Glutamatergic neuron (in vitro differentiated cells): ENCODE data around the gene SECISBP2. TPM values are rescaled to one million over a fixed set of nuclear protein-coding genes. Genes with fewer than 3 reads are reported as not detected.
"Not testable (repeated sequence)": the region's sequence is repeated elsewhere in the genome, so short reads cannot be mapped to it uniquely, and the experiment has no call there.

Source experiments
- DNase-seq: peaks from one replicate; pipeline ENCODE4 v3.0.0; 2022
- H3K27ac Mint-ChIP-seq: one replicate; pipeline ENCODE4 v1.8.0; 2020; ENCODE audit warnings: mild to moderate bottlenecking, mixed read lengths, inconsistent platforms; ENCODE audit not compliant: unreplicated experiment
- H3K27me3 Mint-ChIP-seq: one replicate; pipeline ENCODE4 v1.8.0; 2020; ENCODE audit warnings: mild to moderate bottlenecking, moderate library complexity, mixed read lengths, inconsistent platforms; ENCODE audit not compliant: unreplicated experiment
- H3K36me3 Mint-ChIP-seq: one replicate; pipeline ENCODE4 v1.8.0; 2020; ENCODE audit warnings: mild to moderate bottlenecking, mixed read lengths, inconsistent platforms; ENCODE audit not compliant: unreplicated experiment
- H3K4me1 Mint-ChIP-seq: one replicate; pipeline ENCODE4 v1.8.0; 2020; ENCODE audit warnings: mild to moderate bottlenecking, low read depth, mixed read lengths, inconsistent platforms; ENCODE audit not compliant: unreplicated experiment
- H3K4me3 Mint-ChIP-seq: one replicate; pipeline ENCODE4 v1.8.0; 2020; ENCODE audit warnings: mild to moderate bottlenecking, mixed read lengths, inconsistent platforms; ENCODE audit not compliant: unreplicated experiment
- H3K9me3 Mint-ChIP-seq: one replicate; pipeline ENCODE4 v1.8.0; 2020; ENCODE audit warnings: mild to moderate bottlenecking, moderate library complexity, mixed read lengths, inconsistent platforms; ENCODE audit not compliant: unreplicated experiment
- total RNA-seq: library from RNA; stranded (reverse); fragmentation: NEBNext Ultra II Directional; extraction: Animal tissue kit (Norgen Biotek cat#: 25700); gene quantifications from one replicate; pipeline ENCODE4 v1.2.1, GENCODE V29; 2021; ENCODE audit not compliant: unreplicated experiment
- TF ChIP-seq, protein P1 (sequence below): fragments of 200-600 bp; sonication (generic); IDR thresholded peaks from one replicate; pipeline ENCODE4 v1.5.0; 2021; ENCODE audit not compliant: partially characterized antibody, unreplicated experiment

The SECISBP2 gene
- total RNA-seq, 1 donor from 2014 or later: 86.4 TPM

DNA sequence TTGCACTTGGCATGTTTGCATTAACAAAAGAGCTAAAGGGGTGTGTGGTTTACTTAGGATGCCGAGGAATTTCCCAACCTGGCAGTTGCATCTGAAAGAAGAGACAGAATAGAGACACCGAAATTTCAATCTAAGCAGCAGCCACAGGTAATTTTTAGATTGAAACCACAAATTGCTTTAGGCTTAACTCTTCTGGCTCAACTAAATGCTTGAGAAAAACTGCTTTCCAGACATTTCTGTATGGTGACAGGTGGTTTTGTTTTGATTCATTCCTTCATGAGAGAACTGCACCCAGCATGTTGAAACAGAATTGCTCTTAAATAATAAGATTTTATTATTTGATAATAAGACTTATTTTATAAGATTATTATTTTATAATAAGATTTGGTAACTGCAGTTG is 21.5 kb downstream of the SECISBP2 start:
- Mint-ChIP-seq H3K27ac (no peak overlapping the region), H3K9me3 (peaks cover 1% of the 10 kb centered on the region), H3K27me3 (no peaks in the 10 kb centered on the region), H3K4me1 (no peaks in the 10 kb centered on the region), H3K4me3 (no peak overlapping the region), H3K36me3 (peaks cover 20% of the 10 kb centered on the region)
- TF ChIP-seq, protein P1, sequence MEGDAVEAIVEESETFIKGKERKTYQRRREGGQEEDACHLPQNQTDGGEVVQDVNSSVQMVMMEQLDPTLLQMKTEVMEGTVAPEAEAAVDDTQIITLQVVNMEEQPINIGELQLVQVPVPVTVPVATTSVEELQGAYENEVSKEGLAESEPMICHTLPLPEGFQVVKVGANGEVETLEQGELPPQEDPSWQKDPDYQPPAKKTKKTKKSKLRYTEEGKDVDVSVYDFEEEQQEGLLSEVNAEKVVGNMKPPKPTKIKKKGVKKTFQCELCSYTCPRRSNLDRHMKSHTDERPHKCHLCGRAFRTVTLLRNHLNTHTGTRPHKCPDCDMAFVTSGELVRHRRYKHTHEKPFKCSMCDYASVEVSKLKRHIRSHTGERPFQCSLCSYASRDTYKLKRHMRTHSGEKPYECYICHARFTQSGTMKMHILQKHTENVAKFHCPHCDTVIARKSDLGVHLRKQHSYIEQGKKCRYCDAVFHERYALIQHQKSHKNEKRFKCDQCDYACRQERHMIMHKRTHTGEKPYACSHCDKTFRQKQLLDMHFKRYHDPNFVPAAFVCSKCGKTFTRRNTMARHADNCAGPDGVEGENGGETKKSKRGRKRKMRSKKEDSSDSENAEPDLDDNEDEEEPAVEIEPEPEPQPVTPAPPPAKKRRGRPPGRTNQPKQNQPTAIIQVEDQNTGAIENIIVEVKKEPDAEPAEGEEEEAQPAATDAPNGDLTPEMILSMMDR: no peak
- no peak for DNase-seq

DNA sequence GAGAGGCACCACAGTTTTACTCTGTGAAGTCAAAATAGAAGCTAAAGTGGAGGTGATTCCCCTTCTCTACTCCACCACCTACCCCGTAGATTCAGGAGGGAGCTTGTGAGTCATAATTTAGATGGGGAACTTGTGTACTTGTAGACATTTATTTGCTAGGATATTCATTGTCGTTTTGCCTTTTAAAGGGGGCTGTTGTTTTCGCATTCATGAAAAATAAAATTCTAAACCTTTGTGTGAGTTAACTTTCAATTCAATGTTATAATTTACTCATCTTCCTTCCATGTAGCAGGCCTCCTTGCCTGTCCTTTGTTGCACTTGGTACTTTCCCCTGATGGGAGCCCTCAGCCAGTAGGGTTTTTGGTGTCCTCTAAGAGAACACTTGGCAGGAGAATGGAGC is 22.0 kb downstream of the SECISBP2 start:
- TF ChIP-seq, protein P1: no peak
- no peak overlapping the region for H3K27ac Mint-ChIP-seq
- DNase-seq: no peak
- no peak overlapping the region for H3K4me3 Mint-ChIP-seq
- no peaks in the 10 kb centered on the region for H3K27me3 Mint-ChIP-seq
- H3K9me3 Mint-ChIP-seq: peaks cover 1% of the 10 kb centered on the region
- peaks cover 20% of the 10 kb centered on the region for H3K36me3 Mint-ChIP-seq
- H3K4me1 Mint-ChIP-seq: no peaks in the 10 kb centered on the region

DNA sequence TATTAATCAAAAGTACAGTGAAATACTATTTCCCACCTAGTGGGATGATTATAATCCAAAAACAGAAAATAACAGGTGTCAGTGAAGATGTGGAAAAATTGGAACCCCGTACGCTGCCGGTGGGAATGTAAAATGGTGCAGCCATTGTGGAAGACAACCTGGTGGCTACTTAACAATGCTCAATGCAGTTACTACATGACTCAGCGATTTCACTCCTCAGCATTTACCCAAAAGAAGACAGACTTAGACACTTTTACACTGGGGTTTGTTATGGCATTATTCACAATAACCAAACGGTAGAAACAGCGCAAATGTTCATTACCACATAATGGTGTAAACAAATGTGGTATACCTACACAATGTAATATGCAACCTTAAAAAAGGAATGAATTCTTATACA is 23.9 kb downstream of the SECISBP2 start:
- Mint-ChIP-seq H3K9me3 (peaks cover 1% of the 10 kb centered on the region), H3K27ac (no peak overlapping the region), H3K4me3 (no peak overlapping the region), H3K27me3 (no peaks in the 10 kb centered on the region), H3K36me3 (peaks cover 20% of the 10 kb centered on the region), H3K4me1 (no peaks in the 10 kb centered on the region)
- TF ChIP-seq, protein P1: no peak
- DNase-seq: no peak

DNA sequence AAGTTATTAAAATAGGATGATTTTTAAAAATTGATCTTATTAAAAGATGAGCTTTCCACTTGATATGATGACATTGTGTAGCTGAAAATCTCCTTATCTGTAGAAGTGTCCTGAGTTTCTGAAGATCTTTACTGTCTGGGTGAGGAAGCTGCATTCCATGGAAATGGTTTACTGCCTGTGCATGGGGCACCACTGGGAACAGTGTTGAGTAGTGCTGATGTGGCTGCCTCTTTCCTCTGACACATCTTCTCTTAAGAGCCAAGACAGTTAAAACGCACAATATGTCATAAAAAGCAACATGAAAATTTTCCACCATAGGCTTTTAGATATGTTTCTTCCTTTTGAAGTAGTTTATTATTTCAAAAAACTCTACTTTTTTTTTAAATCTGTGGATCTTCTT is 24.6 kb downstream of the SECISBP2 start:
- no peak overlapping the region for H3K4me3 Mint-ChIP-seq
- peaks cover 20% of the 10 kb centered on the region for H3K36me3 Mint-ChIP-seq
- no peak for DNase-seq
- no peaks in the 10 kb centered on the region for H3K27me3 Mint-ChIP-seq
- H3K9me3 Mint-ChIP-seq: peaks cover 1% of the 10 kb centered on the region
- TF ChIP-seq, protein P1: no peak
- no peak overlapping the region for H3K27ac Mint-ChIP-seq
- H3K4me1 Mint-ChIP-seq: no peaks in the 10 kb centered on the region

DNA sequence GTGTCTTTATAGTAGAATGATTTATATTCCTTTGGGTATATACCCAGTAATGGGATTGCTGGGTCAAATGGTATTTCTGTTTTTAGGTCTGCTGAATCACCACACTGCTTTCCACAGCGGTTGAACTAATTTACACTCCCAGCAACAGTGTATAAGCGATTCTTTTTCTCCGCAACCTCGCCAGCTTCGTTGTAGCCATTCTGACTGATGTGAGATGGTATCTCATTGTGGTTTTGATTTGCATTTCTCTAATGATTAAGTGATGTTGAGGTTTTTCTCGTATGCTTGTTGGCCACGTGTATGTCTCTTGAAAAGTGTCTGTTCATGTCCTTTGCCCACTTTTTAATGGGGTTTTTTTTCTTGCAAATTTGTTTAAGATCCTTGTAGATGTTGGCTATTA is 25.5 kb downstream of the SECISBP2 start:
- not testable (repeated sequence) for H3K4me3 Mint-ChIP-seq, H3K27me3 Mint-ChIP-seq, H3K27ac Mint-ChIP-seq, H3K4me1 Mint-ChIP-seq, H3K9me3 Mint-ChIP-seq, DNase-seq
- peaks cover 20% of the 10 kb centered on the region for H3K36me3 Mint-ChIP-seq

DNA sequence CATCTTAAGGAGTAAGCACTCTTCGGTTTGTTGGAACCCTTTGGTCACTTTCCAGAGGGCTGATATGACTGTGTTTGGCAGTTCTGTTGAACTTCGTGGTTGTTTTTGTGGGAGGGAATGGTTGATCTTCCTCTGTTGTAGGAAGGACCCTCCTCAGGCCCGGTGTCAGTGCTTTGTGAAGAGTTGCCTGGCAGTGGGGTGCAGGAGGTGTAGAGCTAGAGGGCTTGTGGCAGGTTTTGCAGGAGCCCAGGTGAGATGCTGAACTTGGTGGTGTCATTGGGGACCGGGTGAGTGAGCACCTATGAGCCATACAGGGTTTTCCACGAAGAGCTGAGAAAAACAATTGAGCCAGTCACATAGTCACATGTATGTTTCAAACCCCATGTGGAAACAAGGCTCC is 27.2 kb downstream of the SECISBP2 start:
- Mint-ChIP-seq H3K27me3 (no peaks in the 10 kb centered on the region), H3K36me3 (peaks cover 20% of the 10 kb centered on the region)

More for the DNA sequence above, 27.2 kb downstream of the SECISBP2 start:
- Mint-ChIP-seq H3K9me3 (peaks cover 1% of the 10 kb centered on the region), H3K4me3 (no peak overlapping the region), H3K27ac (no peak overlapping the region), H3K4me1 (no peaks in the 10 kb centered on the region)
- DNase-seq: no peak
- TF ChIP-seq, protein P1: no peak
